ENCODE data around the gene DDIT3.

Gene DDIT3

DNA sequence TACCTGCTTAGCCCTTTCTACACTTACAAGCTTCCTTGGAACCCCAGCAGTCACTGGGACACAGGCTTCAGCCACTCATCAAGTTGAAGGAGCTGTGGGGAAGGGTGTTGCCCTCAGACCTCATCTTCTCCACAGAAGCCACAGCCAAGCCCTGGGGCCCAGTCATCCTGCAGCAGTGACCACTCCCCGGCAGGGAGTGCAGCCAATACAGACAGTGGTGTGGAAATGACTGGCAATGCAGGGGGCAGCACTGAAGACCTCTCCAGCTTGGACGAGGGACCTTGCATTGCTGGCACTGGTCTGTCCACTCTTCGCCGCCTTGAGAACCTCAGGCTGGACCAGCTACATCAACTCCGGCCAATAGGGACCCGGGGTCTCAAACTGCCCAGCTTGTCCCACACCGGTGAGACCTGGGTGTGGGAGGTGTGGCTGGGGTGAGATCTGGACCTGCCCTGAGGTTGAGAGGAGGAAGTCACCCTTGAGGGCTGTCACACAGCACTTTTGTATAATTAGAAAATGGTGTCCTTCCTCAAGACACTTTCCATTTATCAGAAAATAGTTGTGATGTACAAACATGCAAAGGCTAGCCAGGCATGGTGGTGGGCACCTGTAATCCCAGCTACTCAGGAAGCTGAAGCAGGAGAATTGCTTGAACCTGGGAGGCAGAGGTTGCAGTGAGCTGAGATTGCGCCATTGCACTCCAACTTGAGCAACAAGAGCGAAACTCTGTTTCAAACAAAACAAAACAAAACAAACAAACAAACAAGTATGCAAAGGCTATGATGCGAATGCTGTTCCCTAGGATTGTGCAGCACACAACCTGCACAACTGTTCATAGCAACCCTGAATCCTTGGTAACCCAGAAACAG, 50.8 kb downstream of the DDIT3 start:
- Mint-ChIP-seq H3K27ac (peak overlapping the region; percentile 41), H3K36me3 (peaks cover 14% of the 10 kb centered on the region), H3K27me3 (no peaks in the 10 kb centered on the region), H3K4me3 (no peak overlapping the region), H3K9me3 (ENCODE audit: low read depth) (no peaks in the 10 kb centered on the region), H3K4me1 (ENCODE audit: low read depth) (peaks cover 26% of the 10 kb centered on the region)

DNA sequence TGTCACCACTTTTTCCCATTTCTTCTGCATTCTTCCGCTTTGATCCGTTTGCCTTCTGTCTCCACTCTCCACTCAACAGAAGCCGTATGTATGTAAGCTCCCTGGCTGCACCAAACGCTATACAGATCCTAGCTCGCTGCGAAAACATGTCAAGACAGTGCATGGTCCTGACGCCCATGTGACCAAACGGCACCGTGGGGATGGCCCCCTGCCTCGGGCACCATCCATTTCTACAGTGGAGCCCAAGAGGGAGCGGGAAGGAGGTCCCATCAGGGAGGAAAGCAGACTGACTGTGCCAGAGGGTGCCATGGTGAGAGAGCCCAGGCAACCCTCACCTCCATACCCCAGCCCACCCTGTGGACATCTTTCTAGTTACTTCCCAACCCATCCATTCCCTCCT, 52.4 kb downstream of the DDIT3 start:
- Mint-ChIP-seq H3K9me3 (ENCODE audit: low read depth) (no peaks in the 10 kb centered on the region), H3K27me3 (no peaks in the 10 kb centered on the region), H3K4me1 (ENCODE audit: low read depth) (peaks cover 16% of the 10 kb centered on the region), H3K36me3 (peaks cover 8% of the 10 kb centered on the region), H3K27ac (peak overlapping the region; percentile 29), H3K4me3 (no peak overlapping the region)

DNA sequence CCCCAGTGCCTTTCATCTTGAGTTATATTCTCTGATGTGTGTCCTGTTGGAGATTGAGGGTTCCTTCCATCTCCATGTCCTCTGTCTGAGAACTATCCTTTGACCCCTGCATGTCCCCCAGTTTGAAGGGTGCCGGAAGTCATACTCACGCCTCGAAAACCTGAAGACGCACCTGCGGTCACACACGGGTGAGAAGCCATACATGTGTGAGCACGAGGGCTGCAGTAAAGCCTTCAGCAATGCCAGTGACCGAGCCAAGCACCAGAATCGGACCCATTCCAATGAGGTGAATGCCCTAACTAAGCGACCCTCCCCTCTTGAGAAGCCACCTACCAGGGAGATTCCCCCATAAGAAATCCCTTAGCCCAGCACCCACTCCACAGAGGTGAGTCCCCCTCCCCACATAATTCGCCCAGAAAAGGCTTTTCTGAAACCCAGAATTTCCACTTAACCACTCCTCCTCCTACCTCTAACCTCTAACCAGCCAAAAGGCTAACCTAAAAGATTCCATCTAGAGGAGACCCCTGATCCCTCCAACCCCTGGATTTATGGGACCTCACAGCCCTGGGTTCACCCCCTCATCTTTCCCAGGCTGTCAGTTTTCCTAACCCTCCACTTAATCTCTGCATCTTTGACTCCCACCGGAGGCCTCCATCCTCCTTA, 53.0 kb downstream of the DDIT3 start:
- Mint-ChIP-seq H3K36me3 (peaks cover 8% of the 10 kb centered on the region), H3K27me3 (no peaks in the 10 kb centered on the region), H3K4me3 (no peak overlapping the region), H3K9me3 (ENCODE audit: low read depth) (no peaks in the 10 kb centered on the region), H3K27ac (peak overlapping the region; percentile 29), H3K4me1 (ENCODE audit: low read depth) (peaks cover 15% of the 10 kb centered on the region)

All from activated naive CD8-positive, alpha-beta T cell (primary cell).